HG02571 (cell line): ENCODE results near the gene UPF2.
"Not testable (repeated sequence)": the region's sequence is repeated elsewhere in the genome, so short reads cannot be mapped to it uniquely, and the experiment has no call there.

Experiments
- ATAC-seq: cut with Tn5 transposase; IDR thresholded peaks from one replicate; pipeline ENCODE4 v1.9.1; 2021; ENCODE audit warnings: mild to moderate bottlenecking, moderate library complexity; ENCODE audit not compliant: unreplicated experiment

Gene UPF2

GRCh38 chr10:11975795-11976194 is 66.8 kb downstream of the UPF2 start:
- no peak for ATAC-seq

- ATAC-seq: not testable (repeated sequence)
Measured at GRCh38 chr10:11972523-11972922, 70.1 kb downstream of the UPF2 start.

GRCh38 chr10:11962176-11962575 is 80.4 kb downstream of the UPF2 start:
- ATAC-seq: no peak

- ATAC-seq: no peak
Measured at GRCh38 chr10:11961771-11962170, 80.8 kb downstream of the UPF2 start.

GRCh38 chr10:11959966-11960365 is 82.6 kb downstream of the UPF2 start:
- ATAC-seq: no peak

GRCh38 chr10:11958956-11959355 is 83.7 kb downstream of the UPF2 start:
- ATAC-seq: no peak

- ATAC-seq: no peak
Measured at GRCh38 chr10:11951695-11952094, 90.9 kb downstream of the UPF2 start.

- ATAC-seq: no peak
Measured at GRCh38 chr10:11950325-11951018, 92.1 kb downstream of the UPF2 start.

- ATAC-seq: no peak
Measured at GRCh38 chr10:11949152-11949551, 93.5 kb downstream of the UPF2 start.

- ATAC-seq: no peak
Measured at GRCh38 chr10:11946652-11947051, 96.0 kb downstream of the UPF2 start.

- ATAC-seq: no peak
Measured at GRCh38 chr10:11936389-11937152, 106.0 kb downstream of the UPF2 start.

GRCh38 chr10:11934262-11934661 is 108.3 kb downstream of the UPF2 start:
- no peak for ATAC-seq

GRCh38 chr10:11933577-11934223 is 108.9 kb downstream of the UPF2 start:
- ATAC-seq: no peak

GRCh38 chr10:11931038-11931437 is 111.6 kb downstream of the UPF2 start:
- ATAC-seq: no peak

- no peak for ATAC-seq
Measured at GRCh38 chr10:11930312-11930978, 112.2 kb downstream of the UPF2 start.

- ATAC-seq: no peak
Measured at GRCh38 chr10:11927746-11928145, 114.9 kb downstream of the UPF2 start.

GRCh38 chr10:11921800-11922392 is 120.7 kb downstream of the UPF2 start:
- no peak for ATAC-seq

- ATAC-seq: no peak
Measured at GRCh38 chr10:11919271-11919670, 123.3 kb downstream of the UPF2 start.

- ATAC-seq: no peak
Measured at GRCh38 chr10:11918384-11918783, 124.2 kb downstream of the UPF2 start.

- no peak for ATAC-seq
Measured at GRCh38 chr10:11913079-11913641, 129.4 kb downstream of the UPF2 start.

- ATAC-seq: no peak
Measured at GRCh38 chr10:11910102-11910501, 132.5 kb downstream of the UPF2 start.
